Ovary (tissue), 9 donors: ENCODE data around the gene COL1A2. TPM values are rescaled to one million over a fixed set of nuclear protein-coding genes. Genes with fewer than 3 reads are reported as not detected.

ENCODE experiments used
- DNase-seq, 5 donors: peaks; one replicate each; pipeline ENCODE4 v3.0.0-alpha.2; 2019 to 2020
- H3K27ac ChIP-seq, 2 donors: fragments of 200-600 bp; one replicate each; pipeline versions ENCODE4 v1.5.1 to v1.8.0; 2019 to 2022
- H3K27me3 ChIP-seq: fragments of 200-600 bp; one replicate; pipeline ENCODE4 v1.8.0; 2022
- H3K36me3 ChIP-seq: fragments of 200-600 bp; sonication (generic); one replicate; pipeline ENCODE4 v1.5.1; 2019
- H3K4me1 ChIP-seq: one replicate; pipeline ENCODE4 v1.8.1; 2013; ENCODE audit warnings: mild to moderate bottlenecking, moderate library complexity; ENCODE audit not compliant: insufficient read depth
- H3K4me3 ChIP-seq: fragments of 200-600 bp; sonication (generic); one replicate; pipeline ENCODE4 v1.5.1; 2017
- H3K9me3 ChIP-seq, 2 donors: fragments of 200-600 bp in 1 of 2; sonication (generic) in 1 of 2; one replicate each; pipeline versions ENCODE4 v1.5.1 to v1.8.1; 2013 to 2019; ENCODE audit warnings: mild to moderate bottlenecking in 1 of 2, moderate library complexity in 1 of 2
- EP300 ChIP-seq: sonication (generic); formaldehyde crosslinking; IDR thresholded peaks from one replicate; pipeline ENCODE4 v1.6.1; 2017; ENCODE audit warnings: antibody characterized with exemption
- POLR2A ChIP-seq: fragments of 450-650 bp; IDR thresholded peaks from one replicate; pipeline ENCODE4 v1.6.1; 2017; ENCODE audit warnings: antibody characterized with exemption, mild to moderate bottlenecking, moderate library complexity
- WGBS, 3 donors: extraction: QIAGEN DNeasy Blood & Tissue Kit in 1 of 3; methylation state at CpG; one replicate each; pipeline versions ENCODE4 v1.1.5 to v1.1.7; 2013 to 2017; 5-methylcytosine and 5-hydroxymethylcytosine counted together
- intact Hi-C, 4 donors: fragments of 100-400 bp; cut with DNase I; formaldehyde crosslinking; loops; one replicate each; pipeline versions ENCODE4 v1.11.0 to v1.15.1; 2022 to 2023
- polyA plus RNA-seq, 2 donors: library from polyadenylated mRNA; stranded (reverse); fragments of 200-250 nt in 1 of 2; fragments of 350-450 nt in 1 of 2; fragmentation: Illumina TruSeq in 1 of 2; extraction: RNeasy Lipid Tissue Mini Kit (QIAGEN cat#74804) in 1 of 2; gene quantifications; one replicate each; pipeline ENCODE4 v1.2.3, GENCODE V29; 2013 to 2014
- total RNA-seq, 7 donors: library from RNA; depleted of rRNA in 2 of 7; stranded (reverse); fragments of >200 nt in 2 of 7; fragmentation: NEBNext Ultra II Directional in 3 of 7; extraction: Animal tissue kit (Norgen Biotek cat#: 25700) in 3 of 7; gene quantifications; one replicate each; pipeline versions ENCODE4 v1.1.0 to v1.2.4, GENCODE V29; 2016 to 2023
- TF ChIP-seq, protein P1 (sequence below), 3 donors: fragments of 450-650 bp in 2 of 3; fragments of 200-600 bp in 1 of 3; IDR thresholded peaks; one replicate each; pipeline versions ENCODE4 v1.5.1 to v1.8.0; 2016 to 2022; ENCODE audit warnings: antibody characterized with exemption in 3 of 3, mild to moderate bottlenecking in 1 of 3
- donor health status: DM: no; HTN: no; CAD: no; lungs with moderate emphysema.
- donor health status: DM: no; HTN: no; CAD: no.
- donor health status: Bipolar disorder and iron deficiency.
- donor health status: DM: yes; HTN: yes; CAD: no.
- donor health status: DM: no; HTN: no; CAD: no.
- donor health status: DM: yes; HTN: yes; CAD: no.

The COL1A2 gene
- total and polyA plus RNA-seq, 9 donors, result 133 to 2,370 (median 497) TPM

DNA sequence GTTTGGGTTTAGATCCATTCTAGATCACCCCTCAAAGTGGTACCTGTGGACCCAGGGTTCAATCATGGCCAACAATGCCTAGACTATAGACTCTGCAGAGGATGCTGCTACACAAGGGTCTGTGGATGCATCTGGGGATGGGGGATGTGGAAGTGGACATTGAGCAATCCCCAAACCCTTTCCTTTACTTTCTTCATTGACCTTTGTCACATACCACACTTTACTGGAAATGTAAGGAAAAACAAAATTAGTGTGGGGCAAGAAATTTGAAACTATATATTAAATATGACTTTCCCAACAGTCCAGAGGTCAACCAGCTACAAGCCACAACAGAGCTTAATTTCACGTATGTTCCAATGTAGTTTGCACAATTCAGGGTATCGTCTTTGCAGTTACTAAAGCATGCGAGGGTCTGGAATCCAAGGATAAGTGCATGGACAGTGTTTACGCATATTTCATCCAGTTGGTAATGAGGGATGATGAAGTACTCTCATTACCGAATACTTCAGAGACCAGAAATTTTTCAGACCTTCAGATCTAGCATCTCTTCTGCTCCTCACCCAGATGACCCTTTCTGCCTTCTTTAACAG is 81.7 kb downstream of the COL1A2 start:
- no peaks in the 10 kb centered on the region for H3K9me3 ChIP-seq
- intact Hi-C loops, result no loop called here
- WGBS, 3 donors, result 81 to 85% (median 82%) methylated on average over 5 of the region's 5 CpGs
- no peak for DNase-seq
- H3K27ac ChIP-seq, result no peak overlapping the region
- H3K4me1 ChIP-seq, result no peaks in the 10 kb centered on the region
- H3K27me3 ChIP-seq, result no peaks in the 10 kb centered on the region
- no peaks in the 10 kb centered on the region for H3K36me3 ChIP-seq
- no peak overlapping the region for H3K4me3 ChIP-seq
- TF ChIP-seq, protein P1, sequence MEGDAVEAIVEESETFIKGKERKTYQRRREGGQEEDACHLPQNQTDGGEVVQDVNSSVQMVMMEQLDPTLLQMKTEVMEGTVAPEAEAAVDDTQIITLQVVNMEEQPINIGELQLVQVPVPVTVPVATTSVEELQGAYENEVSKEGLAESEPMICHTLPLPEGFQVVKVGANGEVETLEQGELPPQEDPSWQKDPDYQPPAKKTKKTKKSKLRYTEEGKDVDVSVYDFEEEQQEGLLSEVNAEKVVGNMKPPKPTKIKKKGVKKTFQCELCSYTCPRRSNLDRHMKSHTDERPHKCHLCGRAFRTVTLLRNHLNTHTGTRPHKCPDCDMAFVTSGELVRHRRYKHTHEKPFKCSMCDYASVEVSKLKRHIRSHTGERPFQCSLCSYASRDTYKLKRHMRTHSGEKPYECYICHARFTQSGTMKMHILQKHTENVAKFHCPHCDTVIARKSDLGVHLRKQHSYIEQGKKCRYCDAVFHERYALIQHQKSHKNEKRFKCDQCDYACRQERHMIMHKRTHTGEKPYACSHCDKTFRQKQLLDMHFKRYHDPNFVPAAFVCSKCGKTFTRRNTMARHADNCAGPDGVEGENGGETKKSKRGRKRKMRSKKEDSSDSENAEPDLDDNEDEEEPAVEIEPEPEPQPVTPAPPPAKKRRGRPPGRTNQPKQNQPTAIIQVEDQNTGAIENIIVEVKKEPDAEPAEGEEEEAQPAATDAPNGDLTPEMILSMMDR (IDR thresholded peaks at IDR 0.05), result no peak
- no peak for TF ChIP-seq POLR2A
- no peak for TF ChIP-seq EP300

DNA sequence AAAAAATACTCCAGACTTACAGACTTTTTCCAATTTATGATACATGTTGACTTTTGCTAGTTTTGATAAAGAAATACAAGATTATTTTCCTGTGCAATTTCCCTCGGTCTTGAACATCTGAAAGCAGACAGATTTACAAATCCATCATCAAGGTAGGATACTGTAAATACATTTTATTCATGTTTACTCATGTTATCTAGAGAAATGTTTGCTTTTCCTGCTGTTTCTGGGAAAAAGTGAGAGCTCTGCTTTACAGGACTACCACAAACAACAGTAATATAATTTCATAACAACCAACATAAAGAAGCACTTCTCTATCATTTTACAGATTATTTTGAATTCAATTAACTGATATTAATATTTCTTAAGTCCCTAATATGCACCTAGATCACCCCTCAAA is 83.2 kb downstream of the COL1A2 start:
- Histone ChIP-seq H3K4me3 (no peak overlapping the region), H3K27me3 (no peaks in the 10 kb centered on the region), H3K9me3 (no peaks in the 10 kb centered on the region), H3K4me1 (peaks cover 1% of the 10 kb centered on the region), H3K27ac (no peak overlapping the region), H3K36me3 (no peaks in the 10 kb centered on the region)
- intact Hi-C loops, result no loop called here
- no peak for DNase-seq
- 10 to 38% (median 20%) methylated on average over 1 of the region's 1 CpG for WGBS, 3 donors
- TF ChIP-seq EP300 (no peak), POLR2A (no peak)
- TF ChIP-seq, protein P1 (IDR thresholded peaks at IDR 0.05), result no peak

DNA sequence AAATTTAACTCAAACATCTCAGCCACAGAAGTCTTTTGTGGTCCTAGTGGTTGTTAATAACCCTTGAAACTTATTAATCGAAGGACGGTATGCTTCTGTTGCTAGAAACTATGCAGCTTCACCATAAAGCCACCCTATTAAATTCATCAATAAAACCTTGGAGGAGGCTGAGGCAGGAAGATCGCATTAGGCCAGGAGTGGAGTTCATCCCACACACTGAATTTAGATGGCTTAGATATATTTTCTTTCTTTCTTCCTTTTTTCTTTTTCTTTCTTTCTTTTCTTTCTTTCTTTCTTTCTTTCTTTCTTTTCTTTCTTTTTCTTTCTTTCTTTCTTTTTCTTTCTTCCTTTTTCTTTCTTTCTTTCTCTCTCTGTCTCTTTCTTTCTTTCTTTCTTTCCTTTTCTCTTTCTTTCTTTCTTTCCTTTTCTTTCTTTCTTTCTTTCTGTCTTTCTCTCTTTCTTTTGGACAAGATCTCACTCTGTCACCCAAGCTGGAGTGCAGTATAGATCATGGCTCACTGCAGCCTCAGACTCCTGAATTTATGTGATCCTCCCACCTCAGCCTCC is 84.0 kb downstream of the COL1A2 start:
- WGBS, 3 donors, result 64 to 80% (median 79%) methylated on average over 3 of the region's 3 CpGs
- TF ChIP-seq EP300, result no peak
- no peak for TF ChIP-seq POLR2A
- Histone ChIP-seq H3K4me1 (peaks cover 1% of the 10 kb centered on the region), H3K27me3 (no peaks in the 10 kb centered on the region), H3K9me3 (no peaks in the 10 kb centered on the region), H3K27ac (no peak overlapping the region), H3K4me3 (no peak overlapping the region), H3K36me3 (no peaks in the 10 kb centered on the region)
- DNase-seq, result no peak
- intact Hi-C loops, result no loop called here

Other genes starting within 250 kb of the COL1A2 start
- gene CASD1, start 114.9 kb downstream of the COL1A2 start, total RNA-seq, result 10 to 100 TPM; 19.4 to 32.1 (median 25.2) TPM
- gene CASD1, start 114.9 kb downstream of the COL1A2 start, polyA plus RNA-seq, result 10 to 100 TPM; 16.7 to 19.4 TPM